ENCODE data around the gene PDLIM5. TPM values are rescaled to one million over a fixed set of nuclear protein-coding genes. Genes with fewer than 3 reads are reported as not detected.
A peak's percentile ranks its signal among the peaks of the same experiment; 100 is the strongest.

Gene PDLIM5
- total RNA-seq, 6 experiments from 2014 or later = 152 to 240 (median 171) TPM

GRCh38 chr4:94577136-94577535, 125.4 kb downstream of the PDLIM5 start:
- Mint-ChIP-seq H3K27me3 (ENCODE audit: insufficient read depth) (no peaks in the 10 kb centered on the region; the same call in 1 of the 2 replicates), H3K27ac (peak overlapping the region; percentile 64), H3K9me3 (no peaks in the 10 kb centered on the region), H3K4me3 (no peak overlapping the region), H3K4me1 (ENCODE audit: low read depth) (peaks cover 67% of the 10 kb centered on the region), H3K36me3 (ENCODE audit: low read depth) (peaks cover 33% of the 10 kb centered on the region)
- TF ChIP-seq CTCF (IDR thresholded peaks at IDR 0.05) = no peak
- peak; percentile 47 for DNase-seq

- no peak for TF ChIP-seq CTCF (IDR thresholded peaks at IDR 0.05)
- Mint-ChIP-seq H3K4me3 (no peak overlapping the region), H3K27me3 (ENCODE audit: insufficient read depth) (no peaks in the 10 kb centered on the region; the same call in 1 of the 2 replicates), H3K27ac (no peak overlapping the region), H3K36me3 (ENCODE audit: low read depth) (peaks cover 33% of the 10 kb centered on the region), H3K9me3 (no peaks in the 10 kb centered on the region), H3K4me1 (ENCODE audit: low read depth) (peaks cover 67% of the 10 kb centered on the region)
- no peak for DNase-seq
Measured at GRCh38 chr4:94578195-94578594, 126.5 kb downstream of the PDLIM5 start.

- no peaks in the 10 kb centered on the region for H3K27me3 Mint-ChIP-seq (ENCODE audit: insufficient read depth)
- peaks cover 46% of the 10 kb centered on the region for H3K4me1 Mint-ChIP-seq (ENCODE audit: low read depth)
- peaks cover 9% of the 10 kb centered on the region for H3K36me3 Mint-ChIP-seq (ENCODE audit: low read depth)
- no peak overlapping the region for H3K27ac Mint-ChIP-seq
- TF ChIP-seq CTCF (IDR thresholded peaks at IDR 0.05) = no peak
- no peak for DNase-seq
- no peak overlapping the region for H3K4me3 Mint-ChIP-seq
- H3K9me3 Mint-ChIP-seq = no peaks in the 10 kb centered on the region
Measured at GRCh38 chr4:94581766-94582165, 130.0 kb downstream of the PDLIM5 start.

GRCh38 chr4:94582517-94582916, 130.8 kb downstream of the PDLIM5 start:
- no peak for TF ChIP-seq CTCF (IDR thresholded peaks at IDR 0.05)
- Mint-ChIP-seq H3K9me3 (no peaks in the 10 kb centered on the region), H3K4me1 (ENCODE audit: low read depth) (peaks cover 38% of the 10 kb centered on the region), H3K4me3 (no peak overlapping the region), H3K36me3 (ENCODE audit: low read depth) (peaks cover 9% of the 10 kb centered on the region; the same call in 1 of the 2 replicates), H3K27ac (peak overlapping the region; percentile 56), H3K27me3 (ENCODE audit: insufficient read depth) (no peaks in the 10 kb centered on the region)
- no peak for DNase-seq

- Mint-ChIP-seq H3K36me3 (ENCODE audit: low read depth) (peaks cover 9% of the 10 kb centered on the region; the same call in 1 of the 2 replicates), H3K27ac (no peak overlapping the region), H3K4me1 (ENCODE audit: low read depth) (peaks cover 39% of the 10 kb centered on the region), H3K27me3 (ENCODE audit: insufficient read depth) (no peaks in the 10 kb centered on the region), H3K4me3 (no peak overlapping the region), H3K9me3 (no peaks in the 10 kb centered on the region)
- TF ChIP-seq CTCF (IDR thresholded peaks at IDR 0.05) = no peak
- DNase-seq = no peak
Measured at GRCh38 chr4:94583914-94584641, 132.3 kb downstream of the PDLIM5 start.

Measured in HFFc6 (cell line).